Activated CD4-positive, alpha-beta T cell treated with anti-CD3 and anti-CD28 coated beads for 36 hours (primary cell): ENCODE measurements around the gene MBNL2. TPM values are rescaled to one million over a fixed set of nuclear protein-coding genes. Genes with fewer than 3 reads are reported as not detected.

Experiments
- ATAC-seq: fragments of 200-7000 bp; cut with Tn5 transposase; one replicate; pipeline ENCODE4 v1.10.0; 2021; ENCODE audit warnings: mild to moderate bottlenecking, moderate library complexity
- CTCF ChIA-PET: fragments of 350-600 bp; sonication (Branson Sonifier 250); formaldehyde crosslinking; loops from one replicate; lab custom pipeline; 2021; ENCODE audit warnings: antibody characterized with exemption; lab: Charles Lee
- POLR2A ChIA-PET: fragments of 350-600 bp; sonication (Branson Sonifier 250); formaldehyde crosslinking; loops from one replicate; lab custom pipeline; 2021; ENCODE audit warnings: antibody characterized with exemption, inconsistent platforms; lab: Charles Lee
- DNase-seq: peaks from one replicate; pipeline ENCODE4 v3.0.0-alpha.2; 2020
- H3K27ac Mint-ChIP-seq: one replicate; pipeline ENCODE4 v1.8.0; 2021; ENCODE audit warnings: mixed read lengths
- H3K27me3 Mint-ChIP-seq: one replicate; pipeline ENCODE4 v1.8.0; 2021; ENCODE audit warnings: mixed read lengths
- H3K36me3 Mint-ChIP-seq: one replicate; pipeline ENCODE4 v1.8.0; 2021; ENCODE audit warnings: low read depth, mixed read lengths
- H3K4me1 Mint-ChIP-seq: one replicate; pipeline ENCODE4 v1.8.0; 2021; ENCODE audit warnings: mixed read lengths
- H3K4me3 Mint-ChIP-seq: one replicate; pipeline ENCODE4 v1.8.0; 2021; ENCODE audit warnings: mild to moderate bottlenecking, moderate library complexity, mixed read lengths
- H3K9me3 Mint-ChIP-seq: one replicate; pipeline ENCODE4 v1.8.0; 2021; ENCODE audit warnings: low read depth, mixed read lengths
- intact Hi-C, 2 experiments: fragments of 100-400 bp; cut with DNase I in 1 of 2; cut with micrococcal nuclease in 1 of 2; formaldehyde crosslinking; loops; one replicate each; pipeline versions ENCODE4 v1.14.2 to v1.15.1; 2022 to 2024; cut with DNase I, micrococcal nuclease
- total RNA-seq, 2 experiments: library from RNA; stranded (reverse); gene quantifications; one replicate each; pipeline ENCODE4 v1.2.3, GENCODE V29; 2021

Gene MBNL2
- total RNA-seq, 2 experiments from 2014 or later = 16.7 to 24.5 TPM

DNA sequence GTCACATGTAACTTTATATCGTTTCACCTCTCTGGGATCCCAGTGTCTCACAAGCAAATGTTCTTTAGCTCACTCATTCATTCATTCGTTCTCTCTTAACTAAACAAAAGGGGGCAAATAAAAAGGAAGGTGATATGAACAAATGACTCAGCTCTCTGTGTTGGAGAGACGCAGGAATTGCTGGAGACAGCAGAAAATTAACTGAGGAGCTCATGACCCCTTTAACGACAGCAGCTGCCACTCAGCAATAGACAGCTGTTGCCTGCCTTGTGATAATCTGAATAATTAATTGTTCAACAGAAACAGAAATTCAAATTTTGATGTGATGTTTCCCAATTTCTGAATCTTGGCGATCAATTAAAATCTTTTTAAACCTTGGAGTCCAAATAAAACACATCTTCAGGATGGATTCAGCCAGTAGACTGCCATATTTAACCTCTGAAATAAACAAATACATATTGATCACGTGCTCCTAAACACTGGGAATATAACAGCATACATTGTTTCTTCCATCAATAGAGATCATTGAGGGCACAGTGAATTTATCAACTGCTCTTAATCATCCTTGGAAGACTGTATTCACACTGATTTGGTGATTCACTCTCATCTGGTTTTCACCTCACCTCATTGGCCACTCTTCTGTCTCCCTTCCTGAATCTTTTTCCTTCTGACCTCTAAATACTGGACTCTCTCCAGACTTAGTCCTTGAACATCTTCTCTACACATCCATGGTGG, 63.3 kb downstream of the MBNL2 start:
- DNase-seq = no peak
- H3K4me3 Mint-ChIP-seq = no peak overlapping the region
- peak overlapping the region; percentile 8 for H3K27ac Mint-ChIP-seq
- no peaks in the 10 kb centered on the region for H3K9me3 Mint-ChIP-seq
- CTCF ChIA-PET = no interaction called here
- intact Hi-C loops = no loop called here
- ATAC-seq = no peak
- peaks cover 50% of the 10 kb centered on the region for H3K4me1 Mint-ChIP-seq
- H3K36me3 Mint-ChIP-seq = peaks cover 14% of the 10 kb centered on the region
- POLR2A ChIA-PET = no interaction called here
- no peaks in the 10 kb centered on the region for H3K27me3 Mint-ChIP-seq

DNA sequence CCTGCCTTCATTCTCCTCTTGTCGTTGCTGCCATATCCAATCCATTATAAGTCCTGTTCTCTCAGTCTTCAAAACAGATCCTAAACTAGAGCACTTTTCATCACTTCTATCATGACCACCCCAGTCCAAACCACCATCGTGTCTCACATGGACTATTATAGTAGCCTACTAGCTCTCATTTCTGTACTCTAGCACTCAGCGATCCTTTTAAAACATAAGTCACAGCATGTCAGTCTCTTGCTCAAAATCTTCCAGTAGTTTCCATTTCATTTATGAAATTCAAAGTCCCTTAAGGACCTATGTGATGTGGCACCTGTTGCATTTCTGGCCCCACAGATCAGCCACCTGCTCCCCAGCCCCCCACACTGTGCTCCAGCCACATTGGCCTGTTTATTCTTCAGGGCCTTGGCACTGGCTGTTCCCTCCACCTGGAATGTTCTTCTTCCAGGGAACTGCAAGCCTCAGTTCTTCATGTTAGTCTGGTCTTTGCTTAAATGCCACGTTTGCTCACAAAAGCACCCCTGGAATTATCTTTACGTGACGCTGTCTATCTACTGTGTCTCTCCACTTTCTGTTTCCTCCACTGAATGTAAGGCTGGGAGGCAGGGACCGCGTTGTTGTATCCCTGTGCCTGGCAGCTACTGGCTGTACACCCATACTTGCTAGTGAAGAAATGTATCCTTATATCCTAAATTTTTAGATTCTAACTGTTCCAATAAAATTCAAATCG, 64.3 kb downstream of the MBNL2 start:
- POLR2A ChIA-PET = no interaction called here
- no peak for ATAC-seq
- H3K4me1 Mint-ChIP-seq = peaks cover 50% of the 10 kb centered on the region
- intact Hi-C loops = no loop called here
- DNase-seq = no peak
- H3K27me3 Mint-ChIP-seq = no peaks in the 10 kb centered on the region
- CTCF ChIA-PET = no interaction called here
- H3K4me3 Mint-ChIP-seq = no peak overlapping the region
- H3K9me3 Mint-ChIP-seq = no peaks in the 10 kb centered on the region
- H3K36me3 Mint-ChIP-seq = peaks cover 14% of the 10 kb centered on the region
- H3K27ac Mint-ChIP-seq = no peak overlapping the region

DNA sequence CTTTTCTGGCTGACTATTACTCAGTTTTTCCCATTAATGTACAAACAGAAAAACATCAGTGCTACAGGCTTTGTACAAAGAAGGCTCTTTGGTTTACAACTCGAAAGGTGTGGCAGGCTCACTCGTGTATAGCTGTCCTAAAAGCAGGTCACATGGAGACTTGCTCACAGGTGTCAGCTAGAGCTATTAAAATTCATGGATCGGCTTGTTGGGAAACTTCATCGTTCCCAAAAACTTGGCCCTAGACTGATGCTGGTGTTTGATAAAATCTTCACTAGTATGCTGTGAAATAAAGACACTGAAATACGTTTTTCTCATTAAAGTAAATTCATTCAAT, 64.9 kb downstream of the MBNL2 start:
- H3K36me3 Mint-ChIP-seq = peaks cover 14% of the 10 kb centered on the region
- no peak for ATAC-seq
- intact Hi-C loops = no loop called here
- CTCF ChIA-PET = no interaction called here
- no peak overlapping the region for H3K27ac Mint-ChIP-seq
- peaks cover 50% of the 10 kb centered on the region for H3K4me1 Mint-ChIP-seq
- DNase-seq = no peak
- POLR2A ChIA-PET = no interaction called here
- H3K9me3 Mint-ChIP-seq = no peaks in the 10 kb centered on the region
- no peak overlapping the region for H3K4me3 Mint-ChIP-seq
- no peaks in the 10 kb centered on the region for H3K27me3 Mint-ChIP-seq

DNA sequence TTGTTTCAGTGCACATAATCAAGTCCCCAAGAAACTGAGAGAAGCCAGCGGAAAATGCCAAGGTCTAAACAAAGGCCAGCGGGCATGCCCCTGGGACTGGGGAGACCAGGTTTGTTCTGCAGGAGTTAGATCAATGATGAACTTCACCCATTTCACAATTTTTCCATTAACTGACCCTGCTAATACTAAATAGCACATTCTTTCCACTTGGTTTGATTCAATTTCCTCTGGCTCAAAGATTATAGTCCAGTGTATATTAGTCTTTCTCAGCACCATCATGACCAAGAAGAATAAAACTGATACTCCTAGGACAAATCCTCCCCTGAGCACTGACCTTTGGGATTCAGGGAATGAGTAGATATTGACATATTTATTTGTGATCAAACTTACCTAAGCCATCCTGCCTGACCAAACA, 66.4 kb downstream of the MBNL2 start:
- POLR2A ChIA-PET = no interaction called here
- Mint-ChIP-seq H3K4me3 (no peak overlapping the region), H3K27me3 (no peaks in the 10 kb centered on the region), H3K4me1 (peaks cover 43% of the 10 kb centered on the region), H3K9me3 (no peaks in the 10 kb centered on the region), H3K27ac (no peak overlapping the region), H3K36me3 (peaks cover 13% of the 10 kb centered on the region)
- no peak for DNase-seq
- CTCF ChIA-PET = interaction anchor here (1.0 kb wide), 1 partner anchor 178 kb away, joined by 3 read pairs; no protein-coding TSS in a partner anchor
- intact Hi-C loops = no loop called here
- no peak for ATAC-seq

- Mint-ChIP-seq H3K4me3 (no peak overlapping the region), H3K27ac (peak overlapping the region; percentile 74), H3K27me3 (no peaks in the 10 kb centered on the region), H3K36me3 (peaks cover 13% of the 10 kb centered on the region), H3K4me1 (peaks cover 44% of the 10 kb centered on the region), H3K9me3 (no peaks in the 10 kb centered on the region)
- ATAC-seq = no peak
- ChIA-PET CTCF (interaction anchor here (1.4 kb wide), 1 partner anchor 64 kb away, joined by 4 read pairs; no protein-coding TSS in a partner anchor), POLR2A (no interaction called here)
- intact Hi-C loops = loop anchor here (1.0 kb wide), 2 partner anchors 31 to 164 kb away; no protein-coding TSS in a partner anchor
- no peak for DNase-seq
Observed at GRCh38 chr13:97289514-97290298, 67.6 kb downstream of the MBNL2 start.

DNA sequence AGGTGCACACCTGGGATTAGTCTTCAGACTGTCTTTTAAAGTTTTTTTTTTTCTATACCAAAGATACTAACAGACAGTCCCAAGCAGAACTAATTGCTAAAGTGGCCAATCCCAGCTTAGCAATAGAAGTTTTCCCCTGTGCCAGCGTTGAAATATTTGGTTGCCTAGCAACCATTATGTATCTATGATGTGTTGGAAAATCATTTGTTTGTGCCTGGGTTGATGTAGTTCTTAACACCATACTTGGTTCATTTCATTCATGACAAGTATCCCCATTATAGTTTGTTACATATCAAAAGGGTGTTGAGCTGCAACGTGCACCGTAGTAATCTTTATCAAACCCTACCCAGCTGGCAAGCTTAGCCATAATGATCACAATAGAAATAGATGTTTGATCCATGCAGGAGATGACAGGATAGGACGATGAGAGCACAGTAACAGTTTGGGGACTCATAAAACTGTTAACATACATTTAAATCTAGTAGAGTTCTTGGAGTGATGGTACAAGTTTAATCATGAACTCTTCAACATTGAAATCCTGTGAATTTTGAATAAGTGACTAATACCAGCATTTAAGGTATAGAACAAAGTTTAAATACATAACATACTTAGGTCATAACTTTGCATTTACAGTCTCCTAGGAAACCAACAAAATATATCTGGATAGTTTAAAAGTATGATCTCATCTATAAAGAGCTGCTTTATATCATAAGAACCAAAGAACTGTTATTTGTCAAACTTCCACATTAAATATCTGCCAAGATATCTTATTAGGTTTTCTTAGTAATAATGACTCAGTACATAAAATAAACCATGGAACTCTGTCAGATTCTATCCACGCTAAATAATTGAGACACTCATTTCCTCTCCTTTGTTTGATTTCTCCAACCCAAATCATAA, 73.4 kb downstream of the MBNL2 start:
- no peak overlapping the region for H3K27ac Mint-ChIP-seq
- ATAC-seq (no peak), DNase-seq (no peak)
- no peak overlapping the region for H3K4me3 Mint-ChIP-seq
- ChIA-PET POLR2A (interaction anchor here (0.5 kb wide), 1 partner anchor 68 kb away, joined by 3 read pairs; no protein-coding TSS in a partner anchor), CTCF (interaction anchor here (0.9 kb wide), 1 partner anchor 12 kb away, joined by 3 read pairs; no protein-coding TSS in a partner anchor)
- no peaks in the 10 kb centered on the region for H3K9me3 Mint-ChIP-seq
- intact Hi-C loops = no loop called here
- H3K27me3 Mint-ChIP-seq = no peaks in the 10 kb centered on the region
- H3K4me1 Mint-ChIP-seq = peaks cover 46% of the 10 kb centered on the region
- peaks cover 12% of the 10 kb centered on the region for H3K36me3 Mint-ChIP-seq

DNA sequence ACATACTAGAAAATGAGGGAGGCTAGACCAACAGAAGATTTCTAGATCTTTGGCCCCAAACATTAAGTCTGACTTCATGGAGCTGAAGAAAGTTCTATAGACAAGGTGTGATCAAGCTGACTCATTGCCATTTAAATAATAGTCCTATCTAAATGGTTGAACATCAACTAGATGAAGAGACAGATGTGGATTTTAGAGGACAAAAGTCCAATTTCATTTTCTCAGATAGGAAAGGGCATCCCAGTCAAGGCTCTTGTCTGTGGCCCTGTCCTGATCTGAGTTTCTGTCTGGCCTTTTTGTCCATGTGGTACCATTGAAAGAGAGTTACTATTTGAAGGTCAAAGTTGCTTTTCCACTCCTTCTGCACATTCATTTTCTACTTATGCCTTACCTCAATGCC, 74.6 kb downstream of the MBNL2 start:
- DNase-seq (no peak), ATAC-seq (no peak)
- Mint-ChIP-seq H3K27me3 (no peaks in the 10 kb centered on the region), H3K4me1 (peaks cover 38% of the 10 kb centered on the region), H3K9me3 (no peaks in the 10 kb centered on the region), H3K4me3 (no peak overlapping the region), H3K36me3 (peaks cover 9% of the 10 kb centered on the region), H3K27ac (no peak overlapping the region)
- POLR2A ChIA-PET = no interaction called here
- intact Hi-C loops = no loop called here
- CTCF ChIA-PET = interaction anchor here (0.9 kb wide), 1 partner anchor 11 kb away, joined by 3 read pairs; no protein-coding TSS in a partner anchor

GRCh38 chr13:97298816-97299215, 76.7 kb downstream of the MBNL2 start:
- ChIA-PET CTCF (interaction anchor here (1.3 kb wide), 1 partner anchor 189 kb away, joined by 5 read pairs; no protein-coding TSS in a partner anchor), POLR2A (interaction anchor here (0.6 kb wide), 1 partner anchor 141 kb away, joined by 3 read pairs; no protein-coding TSS in a partner anchor)
- Mint-ChIP-seq H3K27ac (no peak overlapping the region), H3K9me3 (no peaks in the 10 kb centered on the region), H3K36me3 (peaks cover 6% of the 10 kb centered on the region), H3K4me1 (peaks cover 34% of the 10 kb centered on the region), H3K4me3 (no peak overlapping the region), H3K27me3 (no peaks in the 10 kb centered on the region)
- ATAC-seq (no peak), DNase-seq (no peak)
- intact Hi-C loops = no loop called here

DNA sequence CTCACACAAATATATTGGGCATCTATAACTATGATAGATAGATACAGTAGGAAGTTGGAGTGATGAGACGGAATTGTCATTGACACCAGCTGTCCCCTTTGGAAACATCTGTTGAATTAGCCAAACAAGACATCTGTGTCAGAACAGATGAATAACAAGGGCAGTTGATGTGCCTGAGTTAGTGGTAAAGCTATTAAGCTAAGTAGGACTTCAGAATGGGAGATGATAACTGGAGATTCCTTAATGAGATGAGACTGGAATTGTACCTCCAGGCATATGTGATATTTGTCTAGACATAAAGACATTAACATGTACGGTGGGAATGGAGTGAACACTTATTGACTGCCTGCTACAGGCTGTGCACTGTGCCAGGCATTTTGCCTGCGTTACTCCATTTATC, 78.7 kb downstream of the MBNL2 start:
- ChIA-PET CTCF (interaction anchor here (0.7 kb wide), 1 partner anchor 39 kb away, joined by 4 read pairs; no protein-coding TSS in a partner anchor), POLR2A (interaction anchor here (0.6 kb wide), 1 partner anchor 91 kb away, joined by 3 read pairs; no protein-coding TSS in a partner anchor)
- intact Hi-C loops = no loop called here
- Mint-ChIP-seq H3K27ac (no peak overlapping the region), H3K4me3 (no peak overlapping the region), H3K36me3 (peaks cover 6% of the 10 kb centered on the region), H3K9me3 (no peaks in the 10 kb centered on the region), H3K4me1 (peaks cover 15% of the 10 kb centered on the region), H3K27me3 (no peaks in the 10 kb centered on the region)
- DNase-seq = no peak
- ATAC-seq = no peak

- H3K27me3 Mint-ChIP-seq = no peaks in the 10 kb centered on the region
- H3K27ac Mint-ChIP-seq = no peak overlapping the region
- no peak for ATAC-seq
- DNase-seq = no peak
- ChIA-PET CTCF (interaction anchor here (0.7 to 1.5 kb wide), 2 partner anchors 32 to 40 kb away, joined by 4 to 7 read pairs; no protein-coding TSS in a partner anchor), POLR2A (interaction anchor here (0.6 to 0.8 kb wide), 2 partner anchors 91 to 1352 kb away, joined by 3 read pairs; no protein-coding TSS in a partner anchor)
- H3K9me3 Mint-ChIP-seq = no peaks in the 10 kb centered on the region
- peaks cover 6% of the 10 kb centered on the region for H3K36me3 Mint-ChIP-seq
- peaks cover 13% of the 10 kb centered on the region for H3K4me1 Mint-ChIP-seq
- intact Hi-C loops = no loop called here
- H3K4me3 Mint-ChIP-seq = no peak overlapping the region
Observed at GRCh38 chr13:97301382-97302095, 79.4 kb downstream of the MBNL2 start.
